GM12873 (cell line): ENCODE data around the gene SPEF1.

Source experiments
- TF ChIP-seq, protein P1 (sequence below): IDR thresholded peaks from 2 replicates; pipeline ENCODE4 v1.5.1; 2012; ENCODE audit warnings: low read depth, mild to moderate bottlenecking, moderate library complexity, low read length, control low read depth; ENCODE audit not compliant: insufficient read depth; ENCODE audit errors: missing control alignments

Gene SPEF1

GRCh38 chr20:3775457-3776108, 5.7 kb downstream of the SPEF1 start:
- TF ChIP-seq, protein P1, sequence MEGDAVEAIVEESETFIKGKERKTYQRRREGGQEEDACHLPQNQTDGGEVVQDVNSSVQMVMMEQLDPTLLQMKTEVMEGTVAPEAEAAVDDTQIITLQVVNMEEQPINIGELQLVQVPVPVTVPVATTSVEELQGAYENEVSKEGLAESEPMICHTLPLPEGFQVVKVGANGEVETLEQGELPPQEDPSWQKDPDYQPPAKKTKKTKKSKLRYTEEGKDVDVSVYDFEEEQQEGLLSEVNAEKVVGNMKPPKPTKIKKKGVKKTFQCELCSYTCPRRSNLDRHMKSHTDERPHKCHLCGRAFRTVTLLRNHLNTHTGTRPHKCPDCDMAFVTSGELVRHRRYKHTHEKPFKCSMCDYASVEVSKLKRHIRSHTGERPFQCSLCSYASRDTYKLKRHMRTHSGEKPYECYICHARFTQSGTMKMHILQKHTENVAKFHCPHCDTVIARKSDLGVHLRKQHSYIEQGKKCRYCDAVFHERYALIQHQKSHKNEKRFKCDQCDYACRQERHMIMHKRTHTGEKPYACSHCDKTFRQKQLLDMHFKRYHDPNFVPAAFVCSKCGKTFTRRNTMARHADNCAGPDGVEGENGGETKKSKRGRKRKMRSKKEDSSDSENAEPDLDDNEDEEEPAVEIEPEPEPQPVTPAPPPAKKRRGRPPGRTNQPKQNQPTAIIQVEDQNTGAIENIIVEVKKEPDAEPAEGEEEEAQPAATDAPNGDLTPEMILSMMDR: no peak

DNA sequence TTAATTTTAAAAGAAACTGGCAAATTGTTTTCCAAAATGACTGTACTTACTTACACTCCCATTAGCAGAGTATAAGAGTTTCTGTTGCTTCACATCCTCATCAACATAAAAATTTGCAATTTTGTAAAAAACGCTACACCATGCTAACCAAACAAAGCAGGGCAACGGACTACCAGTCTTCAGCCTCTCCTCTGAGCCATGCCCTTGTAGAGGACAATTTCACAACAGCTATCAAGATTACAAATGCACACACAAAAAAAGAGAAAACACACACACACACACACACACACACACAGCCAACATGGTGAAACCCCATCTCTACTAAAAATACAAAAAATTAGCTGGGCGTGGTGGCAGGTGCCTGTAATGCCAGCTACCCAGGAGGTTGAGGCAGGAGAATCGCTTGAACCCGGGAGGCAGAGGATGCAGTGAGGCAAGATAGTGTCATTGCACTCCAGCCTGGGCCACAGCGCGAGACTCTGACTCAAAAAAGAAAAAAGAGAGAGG, 9.6 kb downstream of the SPEF1 start:
- TF ChIP-seq, protein P1: no peak

- TF ChIP-seq, protein P1: peak; percentile 78
These were observed 12.7 kb downstream of the SPEF1 start for GRCh38 chr20:3768342-3769130.

DNA sequence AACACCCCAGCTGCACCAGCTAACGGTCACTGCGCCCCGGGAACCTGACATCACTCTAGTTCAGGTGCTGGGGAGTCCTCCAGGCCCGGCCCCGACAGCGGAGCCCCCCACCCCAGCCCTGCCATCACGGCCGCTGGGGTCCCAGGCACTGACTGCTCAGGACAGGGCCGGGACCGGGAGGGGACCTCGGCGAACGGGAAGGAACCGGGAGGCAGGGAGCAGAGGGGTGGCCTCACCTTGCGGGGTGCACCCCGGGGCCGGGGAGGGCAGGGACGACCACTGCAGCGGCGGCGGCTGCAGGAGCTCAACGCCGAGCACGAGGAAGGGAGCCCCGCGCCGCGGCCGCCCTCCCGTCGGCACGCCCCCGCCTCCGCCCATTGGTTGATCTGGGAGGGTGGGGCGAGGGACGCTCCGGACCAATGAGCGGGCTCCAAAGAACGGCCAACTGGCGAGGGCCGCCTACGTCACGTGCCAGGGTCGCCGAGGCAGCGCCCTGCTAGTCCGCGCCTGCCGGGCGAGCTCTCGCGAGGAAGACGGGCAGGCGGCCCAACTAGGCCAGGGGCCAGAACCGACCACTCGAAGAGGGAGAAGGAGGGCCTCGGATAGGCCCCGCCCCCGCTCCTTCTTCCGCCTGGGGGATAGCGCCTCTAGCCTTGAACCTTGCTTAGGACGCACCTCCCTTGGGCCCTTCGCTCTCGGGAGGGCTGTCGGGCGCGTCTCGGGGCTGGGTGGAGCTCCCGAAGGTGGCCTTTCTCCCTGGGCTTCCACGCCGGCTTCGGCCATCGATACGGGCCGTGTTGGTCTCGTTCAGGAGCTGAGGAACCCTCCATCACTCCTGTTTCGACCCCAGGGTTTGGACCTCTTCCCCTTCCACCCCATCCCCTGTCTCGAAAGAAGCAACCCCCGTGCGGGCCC, 13.6 kb downstream of the SPEF1 start, which contains the start of gene ADISSP:
Gene ADISSP, minus strand, starts transcription at position 327 of the 915 bp plus-strand sequence. CDS start 7,653 bp downstream, outside the sequence.
- TF ChIP-seq, protein P1: peak; percentile 35

- TF ChIP-seq, protein P1: no peak
These were observed 14.2 kb downstream of the SPEF1 start for GRCh38 chr20:3767110-3767426.

GRCh38 chr20:3766422-3767109, 14.7 kb downstream of the SPEF1 start:
- TF ChIP-seq, protein P1: no peak
